ENCODE results near the gene ZNF669.

Gene ZNF669

GRCh38 chr1:247056071-247056470, 48.1 kb downstream of the ZNF669 start:
- DNase-seq = no peak

GRCh38 chr1:247054992-247055415, 49.2 kb downstream of the ZNF669 start:
- DNase-seq = no peak
